PC-9 (cell line): ENCODE measurements around the gene ZNF780B. TPM values are rescaled to one million over a fixed set of nuclear protein-coding genes. Genes with fewer than 3 reads are reported as not detected.

Experiments
- BruUV-seq: library from RNA; stranded (reverse); fragments of 400-500 nt; replicated peaks from 2 replicates; lab custom pipeline; 2021; lab: Mats Ljungman, UMichigan
- CTCF ChIA-PET: fragments of 300-600 bp; sonication (Branson Sonifier 250); formaldehyde crosslinking; loops from one replicate; lab custom pipeline; 2022; ENCODE audit warnings: antibody characterized with exemption; lab: Charles Lee
- POLR2A ChIA-PET: fragments of 300-600 bp; sonication (Branson Sonifier 250); formaldehyde crosslinking; loops from one replicate; lab custom pipeline; 2022; ENCODE audit warnings: antibody characterized with exemption; ENCODE audit not compliant: unreplicated experiment; lab: Charles Lee
- DNase-seq, 2 experiments: peaks; one replicate each; pipeline versions ENCODE4 v3.0.0 to v3.0.0-alpha.2; 2015 to 2022; ENCODE audit warnings: mixed read lengths in 1 of 2
- H2AFZ ChIP-seq: fragments of 200-600 bp; sonication (generic); 2 replicates; pipeline ENCODE4 v1.8.1; 2017; ENCODE audit warnings: antibody characterized with exemption
- H3F3A ChIP-seq: fragments of 200-600 bp; sonication (generic); 2 replicates; pipeline ENCODE4 v1.8.1; 2017; ENCODE audit warnings: antibody characterized with exemption, mild to moderate bottlenecking, low read depth; ENCODE audit not compliant: insufficient read depth
- H3K27ac ChIP-seq: fragments of 200-600 bp; sonication (generic); 2 replicates; pipeline ENCODE4 v1.6.1; 2016; ENCODE audit warnings: mixed run types
- H3K27me3 ChIP-seq: fragments of 200-600 bp; sonication (generic); 2 replicates; pipeline ENCODE4 v1.6.1; 2016; ENCODE audit warnings: low read depth, mixed run types; ENCODE audit not compliant: insufficient read depth
- H3K36me3 ChIP-seq: fragments of 200-600 bp; sonication (generic); 2 replicates; pipeline ENCODE4 v1.6.1; 2016; ENCODE audit warnings: low read depth, mixed run types
- H3K4me1 ChIP-seq: fragments of 200-600 bp; sonication (generic); replicated peaks from 2 replicates; pipeline ENCODE4 v1.6.1; 2016; ENCODE audit warnings: mixed run types; ENCODE audit not compliant: insufficient read depth
- H3K4me2 ChIP-seq: fragments of 200-600 bp; sonication (generic); 2 replicates; pipeline ENCODE4 v1.6.1; 2017; ENCODE audit warnings: mixed run types
- H3K4me3 ChIP-seq: fragments of 200-600 bp; sonication (generic); 2 replicates; pipeline ENCODE4 v1.6.1; 2016; ENCODE audit warnings: mixed run types
- H3K79me2 ChIP-seq: fragments of 200-600 bp; sonication (generic); 2 replicates; pipeline ENCODE4 v1.6.1; 2017; ENCODE audit warnings: low read depth, mixed run types
- H3K9me2 ChIP-seq: fragments of 200-600 bp; sonication (generic); 2 replicates; pipeline ENCODE4 v1.8.1; 2017; ENCODE audit warnings: mild to moderate bottlenecking; ENCODE audit not compliant: insufficient read depth
- H3K9me3 ChIP-seq: fragments of 200-600 bp; sonication (generic); 2 replicates; pipeline ENCODE4 v1.8.1; 2016; ENCODE audit warnings: low read depth; ENCODE audit not compliant: insufficient read depth
- H4K20me1 ChIP-seq: fragments of 200-600 bp; sonication (generic); 2 replicates; pipeline ENCODE4 v1.8.1; 2017; ENCODE audit not compliant: insufficient read depth
- EZH2 ChIP-seq: fragments of 200-600 bp; sonication (generic); IDR thresholded peaks from 2 replicates; pipeline ENCODE4 v1.8.0; 2017; ENCODE audit warnings: antibody characterized with exemption, low read depth
- intact Hi-C: fragments of 100-400 bp; cut with micrococcal nuclease; formaldehyde crosslinking; loops from one replicate; pipeline ENCODE4 v1.10.0; 2022; ENCODE audit not compliant: unreplicated experiment
- total RNA-seq: library from RNA; stranded (reverse); gene quantifications from 2 replicates; pipeline ENCODE4 v1.2.3, GENCODE V29; 2021
- TF ChIP-seq, protein P1 (sequence below): fragments of 200-600 bp; sonication (generic); conservative IDR thresholded peaks from 2 replicates; pipeline ENCODE4 v1.6.1; 2017; ENCODE audit warnings: mixed run types, antibody characterized with exemption, mild to moderate bottlenecking, moderate library complexity

The ZNF780B gene
- total RNA-seq, 1 experiment from 2014 or later, result 20.0 TPM

GRCh38 chr19:40025938-40026596 lies 30.0 kb downstream of the ZNF780B start:
- DNase-seq, result no peak
- H3F3A ChIP-seq, result no peaks in the 10 kb centered on the region
- no peak overlapping the region for H3K27ac ChIP-seq
- H3K9me3 ChIP-seq, result peaks cover 75% of the 10 kb centered on the region
- no peaks in the 10 kb centered on the region for H3K9me2 ChIP-seq
- no peak overlapping the region for H2AFZ ChIP-seq
- POLR2A ChIA-PET, result no interaction called here
- TF ChIP-seq EZH2, result no peak
- TF ChIP-seq, protein P1, sequence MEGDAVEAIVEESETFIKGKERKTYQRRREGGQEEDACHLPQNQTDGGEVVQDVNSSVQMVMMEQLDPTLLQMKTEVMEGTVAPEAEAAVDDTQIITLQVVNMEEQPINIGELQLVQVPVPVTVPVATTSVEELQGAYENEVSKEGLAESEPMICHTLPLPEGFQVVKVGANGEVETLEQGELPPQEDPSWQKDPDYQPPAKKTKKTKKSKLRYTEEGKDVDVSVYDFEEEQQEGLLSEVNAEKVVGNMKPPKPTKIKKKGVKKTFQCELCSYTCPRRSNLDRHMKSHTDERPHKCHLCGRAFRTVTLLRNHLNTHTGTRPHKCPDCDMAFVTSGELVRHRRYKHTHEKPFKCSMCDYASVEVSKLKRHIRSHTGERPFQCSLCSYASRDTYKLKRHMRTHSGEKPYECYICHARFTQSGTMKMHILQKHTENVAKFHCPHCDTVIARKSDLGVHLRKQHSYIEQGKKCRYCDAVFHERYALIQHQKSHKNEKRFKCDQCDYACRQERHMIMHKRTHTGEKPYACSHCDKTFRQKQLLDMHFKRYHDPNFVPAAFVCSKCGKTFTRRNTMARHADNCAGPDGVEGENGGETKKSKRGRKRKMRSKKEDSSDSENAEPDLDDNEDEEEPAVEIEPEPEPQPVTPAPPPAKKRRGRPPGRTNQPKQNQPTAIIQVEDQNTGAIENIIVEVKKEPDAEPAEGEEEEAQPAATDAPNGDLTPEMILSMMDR, result no peak
- H3K4me3 ChIP-seq, result no peak overlapping the region
- no peaks in the 10 kb centered on the region for H4K20me1 ChIP-seq
- H3K4me1 ChIP-seq, result no peaks in the 10 kb centered on the region
- no peaks in the 10 kb centered on the region for H3K79me2 ChIP-seq
- intact Hi-C loops, result no loop called here
- CTCF ChIA-PET, result no interaction called here
- no peaks in the 10 kb centered on the region for H3K27me3 ChIP-seq
- no peaks in the 10 kb centered on the region for H3K36me3 ChIP-seq
- no TSS peak for BruUV-seq
- no peak overlapping the region for H3K4me2 ChIP-seq

DNA sequence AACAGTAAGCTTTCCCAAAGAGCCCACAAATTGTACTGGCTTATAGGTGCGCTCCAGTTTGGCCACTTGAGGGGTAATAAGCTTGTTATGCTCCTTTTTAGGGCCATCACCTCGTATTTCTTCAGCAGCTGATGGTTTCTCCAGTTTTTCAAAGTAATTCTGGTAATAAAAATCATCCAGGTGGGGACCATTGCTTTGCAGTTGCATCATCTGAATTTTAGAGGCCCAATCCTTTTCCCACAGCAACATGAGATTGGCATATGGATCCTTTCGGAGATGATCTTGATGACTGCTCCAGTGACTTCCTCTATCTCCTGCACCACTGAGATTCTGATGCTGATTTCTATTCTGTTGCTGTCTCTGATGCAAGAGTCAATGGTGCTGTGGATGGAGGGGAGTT lies 32.1 kb downstream of the ZNF780B start:
- DNase-seq, result no peak
- no peaks in the 10 kb centered on the region for H3K9me2 ChIP-seq
- H3K27ac ChIP-seq, result no peak overlapping the region
- H3K27me3 ChIP-seq, result no peaks in the 10 kb centered on the region
- intact Hi-C loops, result no loop called here
- H3K36me3 ChIP-seq, result no peaks in the 10 kb centered on the region
- no peak for TF ChIP-seq EZH2
- TF ChIP-seq, protein P1, result no peak
- BruUV-seq, result no TSS peak
- H3K9me3 ChIP-seq, result peaks cover 64% of the 10 kb centered on the region
- H3K4me2 ChIP-seq, result no peak overlapping the region
- H3F3A ChIP-seq, result no peaks in the 10 kb centered on the region
- H4K20me1 ChIP-seq, result no peaks in the 10 kb centered on the region
- H2AFZ ChIP-seq, result no peak overlapping the region
- ChIA-PET CTCF (interaction anchor here (0.6 kb wide), 1 partner anchor 51 kb away, joined by 3 read pairs; no protein-coding TSS in a partner anchor), POLR2A (no interaction called here)
- no peak overlapping the region for H3K4me3 ChIP-seq
- H3K79me2 ChIP-seq, result no peaks in the 10 kb centered on the region
- H3K4me1 ChIP-seq, result no peaks in the 10 kb centered on the region

GRCh38 chr19:40013991-40014390 lies 42.0 kb downstream of the ZNF780B start:
- Histone ChIP-seq H3K4me2 (no peak overlapping the region), H3K4me3 (no peak overlapping the region), H3F3A (no peaks in the 10 kb centered on the region), H3K4me1 (no peaks in the 10 kb centered on the region), H3K36me3 (no peaks in the 10 kb centered on the region), H3K9me2 (no peaks in the 10 kb centered on the region), H4K20me1 (no peaks in the 10 kb centered on the region), H3K27me3 (no peaks in the 10 kb centered on the region), H3K27ac (no peak overlapping the region), H2AFZ (no peak overlapping the region), H3K9me3 (peaks cover 29% of the 10 kb centered on the region), H3K79me2 (no peaks in the 10 kb centered on the region)
- no TSS peak for BruUV-seq
- no peak for TF ChIP-seq EZH2
- TF ChIP-seq, protein P1, result no peak
- ChIA-PET POLR2A (no interaction called here), CTCF (no interaction called here)
- intact Hi-C loops, result no loop called here
- DNase-seq, result no peak
